Astrocyte (in vitro differentiated cells and primary cell): ENCODE data around the gene SLC33A1. TPM values are rescaled to one million over a fixed set of nuclear protein-coding genes. Genes with fewer than 3 reads are reported as not detected.

Source experiments
- DNase-seq: peaks from one replicate; pipeline ENCODE4 v3.0.0-alpha.2; 2010; ENCODE audit warnings: low read depth
- FAIRE-seq: peaks from 2 replicates; lab custom pipeline; 2011; peaks lifted over from hg19 to GRCh38; lab: Jason Lieb, UNC
- H2AFZ ChIP-seq: 2 replicates; pipeline ENCODE4 v1.6.0; 2012; ENCODE audit warnings: low read depth, low read length, inconsistent platforms
- H3K27ac ChIP-seq: 2 replicates; pipeline ENCODE4 v1.5.1; 2011; ENCODE audit warnings: low read depth, low read length, inconsistent platforms
- H3K27me3 ChIP-seq: 2 replicates; pipeline ENCODE4 v1.6.0; 2011; ENCODE audit warnings: low read length, inconsistent platforms; ENCODE audit not compliant: insufficient read depth
- H3K36me3 ChIP-seq: 2 replicates; pipeline ENCODE4 v1.5.1; 2011; ENCODE audit warnings: low read length, inconsistent platforms; ENCODE audit not compliant: insufficient read depth
- H3K4me1 ChIP-seq: 2 replicates; pipeline ENCODE4 v1.5.1; 2011; ENCODE audit warnings: low read length, inconsistent platforms; ENCODE audit not compliant: insufficient read depth
- H3K4me2 ChIP-seq: 2 replicates; pipeline ENCODE4 v1.6.0; 2012; ENCODE audit warnings: low read length, inconsistent platforms
- H3K4me3 ChIP-seq: 2 replicates; pipeline ENCODE4 v1.5.1; 2011; ENCODE audit warnings: low read depth, mild to moderate bottlenecking, low read length, inconsistent platforms; ENCODE audit not compliant: insufficient read depth
- H3K79me2 ChIP-seq: 2 replicates; pipeline ENCODE4 v1.6.0; 2012; ENCODE audit warnings: mild to moderate bottlenecking, low read length, inconsistent platforms; ENCODE audit not compliant: insufficient read depth
- H3K9ac ChIP-seq: 2 replicates; pipeline ENCODE4 v1.6.0; 2012; ENCODE audit warnings: mild to moderate bottlenecking, low read length, inconsistent platforms
- H3K9me3 ChIP-seq: 2 replicates; pipeline ENCODE4 v1.5.1; 2012; ENCODE audit warnings: low read depth, mild to moderate bottlenecking, low read length, inconsistent platforms; ENCODE audit not compliant: insufficient read depth
- H4K20me1 ChIP-seq: 2 replicates; pipeline ENCODE4 v1.6.0; 2012; ENCODE audit warnings: low read length, inconsistent platforms; ENCODE audit not compliant: insufficient read depth
- H3K27ac Mint-ChIP-seq: one replicate; pipeline ENCODE4 v1.8.0; 2021; ENCODE audit warnings: mild to moderate bottlenecking, mixed read lengths; ENCODE audit not compliant: unreplicated experiment
- H3K27me3 Mint-ChIP-seq: one replicate; pipeline ENCODE4 v1.8.0; 2021; ENCODE audit warnings: low read depth, mixed read lengths; ENCODE audit not compliant: unreplicated experiment
- H3K36me3 Mint-ChIP-seq: one replicate; pipeline ENCODE4 v1.8.0; 2021; ENCODE audit warnings: low read depth, mixed read lengths; ENCODE audit not compliant: unreplicated experiment
- H3K4me1 Mint-ChIP-seq: one replicate; pipeline ENCODE4 v1.8.0; 2021; ENCODE audit warnings: low read depth, mixed read lengths; ENCODE audit not compliant: unreplicated experiment
- H3K4me3 Mint-ChIP-seq: one replicate; pipeline ENCODE4 v1.8.0; 2021; ENCODE audit warnings: mild to moderate bottlenecking, moderate library complexity, mixed read lengths; ENCODE audit not compliant: unreplicated experiment
- H3K9me3 Mint-ChIP-seq: one replicate; pipeline ENCODE4 v1.8.0; 2021; ENCODE audit warnings: mild to moderate bottlenecking, mixed read lengths; ENCODE audit not compliant: unreplicated experiment
- EZH2 ChIP-seq: IDR thresholded peaks from 2 replicates; pipeline ENCODE4 v1.6.1; 2012; ENCODE audit warnings: mild to moderate bottlenecking, low read length, inconsistent platforms; ENCODE audit not compliant: insufficient read depth
- total RNA-seq: library from RNA; stranded (reverse); gene quantifications from 2 replicates; pipeline ENCODE4 v1.2.1, GENCODE V29; 2021
- TF ChIP-seq, protein P1 (sequence below): IDR thresholded peaks from 2 replicates; pipeline ENCODE4 v1.5.1; 2011; ENCODE audit warnings: low read depth, mild to moderate bottlenecking, inconsistent platforms, low read length, moderate library complexity; ENCODE audit not compliant: insufficient read depth

Gene SLC33A1
- total RNA-seq, 1 donor from 2014 or later, result 27.3 TPM

- no peaks in the 10 kb centered on the region for H3K4me1 ChIP-seq
- TF ChIP-seq, protein P1, sequence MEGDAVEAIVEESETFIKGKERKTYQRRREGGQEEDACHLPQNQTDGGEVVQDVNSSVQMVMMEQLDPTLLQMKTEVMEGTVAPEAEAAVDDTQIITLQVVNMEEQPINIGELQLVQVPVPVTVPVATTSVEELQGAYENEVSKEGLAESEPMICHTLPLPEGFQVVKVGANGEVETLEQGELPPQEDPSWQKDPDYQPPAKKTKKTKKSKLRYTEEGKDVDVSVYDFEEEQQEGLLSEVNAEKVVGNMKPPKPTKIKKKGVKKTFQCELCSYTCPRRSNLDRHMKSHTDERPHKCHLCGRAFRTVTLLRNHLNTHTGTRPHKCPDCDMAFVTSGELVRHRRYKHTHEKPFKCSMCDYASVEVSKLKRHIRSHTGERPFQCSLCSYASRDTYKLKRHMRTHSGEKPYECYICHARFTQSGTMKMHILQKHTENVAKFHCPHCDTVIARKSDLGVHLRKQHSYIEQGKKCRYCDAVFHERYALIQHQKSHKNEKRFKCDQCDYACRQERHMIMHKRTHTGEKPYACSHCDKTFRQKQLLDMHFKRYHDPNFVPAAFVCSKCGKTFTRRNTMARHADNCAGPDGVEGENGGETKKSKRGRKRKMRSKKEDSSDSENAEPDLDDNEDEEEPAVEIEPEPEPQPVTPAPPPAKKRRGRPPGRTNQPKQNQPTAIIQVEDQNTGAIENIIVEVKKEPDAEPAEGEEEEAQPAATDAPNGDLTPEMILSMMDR, result no peak
- no peak for TF ChIP-seq EZH2
- H3K36me3 Mint-ChIP-seq, result peaks cover 6% of the 10 kb centered on the region
These were observed 71.8 kb downstream of the SLC33A1 start for GRCh38 chr3:155782390-155782953.

DNA sequence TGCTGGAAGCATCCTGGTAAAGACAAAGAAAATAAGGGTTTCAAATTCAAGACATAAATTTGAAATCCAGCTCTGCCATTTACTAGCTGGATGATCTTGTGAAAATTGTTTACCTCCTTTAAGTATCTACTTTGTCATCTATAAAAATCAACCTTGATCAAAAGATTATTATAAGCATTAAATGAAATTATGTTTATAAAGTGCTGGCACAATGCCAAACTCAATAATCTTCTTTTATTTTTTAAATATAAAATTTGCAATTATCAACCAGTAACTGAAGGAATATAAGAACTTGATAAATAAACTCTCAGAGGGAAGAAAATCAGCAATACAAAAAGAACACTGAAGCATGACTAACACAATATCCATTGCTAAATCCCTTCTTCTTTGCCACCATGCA, 73.9 kb downstream of the SLC33A1 start:
- H3K4me3 ChIP-seq, result no peak overlapping the region
- FAIRE-seq, result no peak
- no peak for DNase-seq
- peaks cover 4% of the 10 kb centered on the region for H3K4me1 Mint-ChIP-seq
- H3K79me2 ChIP-seq, result no peaks in the 10 kb centered on the region
- no peaks in the 10 kb centered on the region for H3K27me3 ChIP-seq
- no peak overlapping the region for H3K9ac ChIP-seq
- no peak overlapping the region for H3K27ac ChIP-seq
- no peaks in the 10 kb centered on the region for H3K4me1 ChIP-seq
- H3K9me3 ChIP-seq, result no peaks in the 10 kb centered on the region
- no peak overlapping the region for H3K4me3 Mint-ChIP-seq
- no peak for TF ChIP-seq EZH2
- TF ChIP-seq, protein P1, result no peak
- no peaks in the 10 kb centered on the region for H3K27me3 Mint-ChIP-seq
- no peaks in the 10 kb centered on the region for H4K20me1 ChIP-seq
- peaks cover 6% of the 10 kb centered on the region for H3K36me3 Mint-ChIP-seq
- no peak overlapping the region for H3K27ac Mint-ChIP-seq
- H3K36me3 ChIP-seq, result no peaks in the 10 kb centered on the region
- H3K4me2 ChIP-seq, result no peak overlapping the region
- no peak overlapping the region for H2AFZ ChIP-seq
- peaks cover 6% of the 10 kb centered on the region for H3K9me3 Mint-ChIP-seq

More at GRCh38 chr3:155782390-155782953, 71.8 kb downstream of the SLC33A1 start:
- peaks cover 4% of the 10 kb centered on the region for H3K4me1 Mint-ChIP-seq
- Histone ChIP-seq H2AFZ (no peak overlapping the region), H3K4me2 (no peak overlapping the region), H3K79me2 (no peaks in the 10 kb centered on the region), H3K4me3 (no peak overlapping the region), H3K36me3 (no peaks in the 10 kb centered on the region), H4K20me1 (no peaks in the 10 kb centered on the region), H3K9me3 (no peaks in the 10 kb centered on the region), H3K27ac (no peak overlapping the region), H3K9ac (no peak overlapping the region), H3K27me3 (no peaks in the 10 kb centered on the region)
- no peak overlapping the region for H3K4me3 Mint-ChIP-seq
- no peak for FAIRE-seq
- no peaks in the 10 kb centered on the region for H3K27me3 Mint-ChIP-seq
- H3K9me3 Mint-ChIP-seq, result peaks cover 6% of the 10 kb centered on the region
- H3K27ac Mint-ChIP-seq, result no peak overlapping the region
- DNase-seq, result no peak

DNA sequence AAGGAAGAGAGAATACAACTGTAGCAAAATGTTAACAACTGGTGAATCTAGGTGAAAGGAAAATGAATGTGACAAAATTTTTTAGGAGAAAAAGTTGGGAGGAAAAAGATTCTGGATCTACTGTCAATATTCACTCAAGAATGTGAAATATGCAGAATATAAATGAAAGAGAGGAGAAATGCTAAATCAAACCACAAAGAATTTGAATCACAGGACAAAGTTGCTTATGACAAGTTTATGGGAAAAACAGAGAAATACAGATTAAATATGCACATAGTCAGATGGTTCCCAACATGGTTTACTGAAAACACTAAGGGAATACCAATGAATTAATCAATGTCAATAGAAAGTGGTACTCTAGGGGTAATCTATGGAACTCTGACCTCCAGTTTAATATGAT, 75.8 kb downstream of the SLC33A1 start:
- H3K4me3 ChIP-seq, result no peak overlapping the region
- H3K9ac ChIP-seq, result no peak overlapping the region
- Mint-ChIP-seq H3K27ac (no peak overlapping the region), H3K4me1 (peaks cover 4% of the 10 kb centered on the region), H3K9me3 (peaks cover 6% of the 10 kb centered on the region), H3K36me3 (peaks cover 6% of the 10 kb centered on the region), H3K4me3 (no peak overlapping the region), H3K27me3 (no peaks in the 10 kb centered on the region)
- no peaks in the 10 kb centered on the region for H3K4me1 ChIP-seq
- no peaks in the 10 kb centered on the region for H4K20me1 ChIP-seq
- no peaks in the 10 kb centered on the region for H3K27me3 ChIP-seq
- H3K9me3 ChIP-seq, result no peaks in the 10 kb centered on the region
- FAIRE-seq (peak; percentile 43), DNase-seq (peak; percentile 37)
- no peak overlapping the region for H3K4me2 ChIP-seq
- no peak overlapping the region for H3K27ac ChIP-seq
- TF ChIP-seq, protein P1, result no peak
- TF ChIP-seq EZH2, result no peak
- no peaks in the 10 kb centered on the region for H3K36me3 ChIP-seq
- no peaks in the 10 kb centered on the region for H3K79me2 ChIP-seq
- no peak overlapping the region for H2AFZ ChIP-seq
